ENCODE measurements around the gene LSM12.

Gene LSM12

DNA sequence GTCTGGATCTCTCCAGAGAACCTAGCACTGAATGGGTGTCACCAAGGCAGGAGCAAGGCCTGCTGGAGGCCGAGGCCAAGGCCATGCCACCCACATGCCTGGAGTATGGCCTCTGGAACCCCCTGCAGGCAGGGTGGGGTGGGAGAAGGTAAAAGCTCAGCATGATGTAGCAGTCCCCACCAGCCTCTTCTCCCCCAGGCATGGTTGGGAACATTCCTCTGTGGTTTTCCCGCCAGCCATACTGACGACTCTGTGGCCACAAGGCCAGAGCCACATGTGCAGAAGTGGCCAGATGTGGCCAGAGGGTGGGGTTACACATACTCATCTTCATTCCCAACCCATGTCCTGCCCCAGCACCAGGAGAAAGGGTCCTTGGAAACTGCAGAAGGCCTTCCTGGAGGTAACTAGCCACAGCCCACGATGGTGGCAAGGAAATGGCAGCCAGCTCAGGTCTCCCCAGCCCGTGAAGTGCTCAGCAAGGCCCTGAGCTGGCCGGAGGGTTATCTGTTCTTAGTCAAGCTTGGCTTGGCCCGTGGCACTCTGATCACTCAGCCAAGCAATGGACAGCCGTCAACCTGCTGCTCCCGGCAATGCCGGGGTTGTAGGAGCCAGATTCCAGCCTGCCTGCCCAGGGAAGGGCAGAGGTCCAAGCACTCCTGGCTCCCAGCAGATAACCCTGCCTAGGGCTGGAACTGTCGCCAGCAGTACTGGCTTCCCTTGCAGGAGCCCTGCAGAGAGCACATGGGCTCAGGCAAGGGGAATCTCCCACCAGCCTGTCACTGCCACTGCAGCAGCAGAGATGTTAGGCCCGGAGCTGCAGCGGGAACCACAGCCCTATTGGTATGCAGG lies 30.9 kb upstream of the LSM12 start:
- H3K4me3 Mint-ChIP-seq, result no peak overlapping the region
- no peaks in the 10 kb centered on the region for H3K9me3 Mint-ChIP-seq
- H3K36me3 Mint-ChIP-seq (ENCODE audit: low read depth), result no peaks in the 10 kb centered on the region
- H3K4me1 Mint-ChIP-seq, result peaks cover 30% of the 10 kb centered on the region
- TF ChIP-seq, protein P1, sequence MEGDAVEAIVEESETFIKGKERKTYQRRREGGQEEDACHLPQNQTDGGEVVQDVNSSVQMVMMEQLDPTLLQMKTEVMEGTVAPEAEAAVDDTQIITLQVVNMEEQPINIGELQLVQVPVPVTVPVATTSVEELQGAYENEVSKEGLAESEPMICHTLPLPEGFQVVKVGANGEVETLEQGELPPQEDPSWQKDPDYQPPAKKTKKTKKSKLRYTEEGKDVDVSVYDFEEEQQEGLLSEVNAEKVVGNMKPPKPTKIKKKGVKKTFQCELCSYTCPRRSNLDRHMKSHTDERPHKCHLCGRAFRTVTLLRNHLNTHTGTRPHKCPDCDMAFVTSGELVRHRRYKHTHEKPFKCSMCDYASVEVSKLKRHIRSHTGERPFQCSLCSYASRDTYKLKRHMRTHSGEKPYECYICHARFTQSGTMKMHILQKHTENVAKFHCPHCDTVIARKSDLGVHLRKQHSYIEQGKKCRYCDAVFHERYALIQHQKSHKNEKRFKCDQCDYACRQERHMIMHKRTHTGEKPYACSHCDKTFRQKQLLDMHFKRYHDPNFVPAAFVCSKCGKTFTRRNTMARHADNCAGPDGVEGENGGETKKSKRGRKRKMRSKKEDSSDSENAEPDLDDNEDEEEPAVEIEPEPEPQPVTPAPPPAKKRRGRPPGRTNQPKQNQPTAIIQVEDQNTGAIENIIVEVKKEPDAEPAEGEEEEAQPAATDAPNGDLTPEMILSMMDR (IDR thresholded peaks at IDR 0.05; ENCODE audit: unreplicated experiment in 3 of 3), result no peak
- H3K27me3 Mint-ChIP-seq (ENCODE audit: low read depth), result no peaks in the 10 kb centered on the region
- H3K27ac Mint-ChIP-seq, result peak overlapping the region; percentile 54 to 99 (median 63)

DNA sequence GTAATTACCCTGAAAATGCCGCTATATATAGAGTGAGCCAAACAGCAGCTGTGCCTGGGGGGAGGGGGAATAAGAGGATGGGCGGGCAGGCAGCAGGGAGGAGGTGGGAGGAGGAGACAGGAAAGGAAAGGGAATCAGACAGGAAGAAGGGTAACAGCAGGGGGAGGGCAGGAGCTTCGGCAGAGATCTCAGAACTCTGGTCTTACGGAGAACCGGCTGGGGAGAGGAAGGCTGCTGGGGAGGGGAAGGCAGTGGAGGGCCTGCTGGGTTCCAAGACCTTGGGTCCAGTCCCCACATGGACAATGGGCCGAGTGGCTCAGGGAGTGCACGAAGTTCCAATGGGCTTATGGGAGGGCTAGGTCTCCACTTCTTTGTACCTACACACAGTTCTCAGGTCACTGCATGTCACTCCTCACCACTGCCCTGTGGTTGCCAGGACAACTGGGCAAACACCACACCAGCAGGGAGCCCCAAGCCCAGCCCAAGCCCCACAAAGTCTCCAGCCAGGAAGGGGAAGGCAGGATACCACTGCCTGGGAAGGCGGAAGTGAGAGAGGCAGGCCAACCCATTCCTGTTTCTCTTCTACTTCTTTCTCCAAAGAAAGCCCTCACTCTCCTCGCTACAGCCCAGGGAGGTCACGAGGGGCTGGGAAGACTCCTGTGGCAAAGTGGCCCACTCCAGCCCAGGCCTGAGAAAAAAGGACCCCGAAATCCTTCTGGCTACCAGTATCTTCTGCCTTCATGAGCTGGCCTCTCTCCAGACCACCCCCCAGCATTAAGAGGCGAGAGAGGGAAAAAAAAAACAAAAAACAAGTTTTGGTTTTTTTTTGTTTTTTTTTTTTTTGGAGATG lies 29.4 kb upstream of the LSM12 start:
- H3K27me3 Mint-ChIP-seq (ENCODE audit: low read depth), result no peaks in the 10 kb centered on the region
- H3K4me1 Mint-ChIP-seq, result peaks cover 27% of the 10 kb centered on the region
- H3K4me3 Mint-ChIP-seq, result peak overlapping the region; percentile 74 to 78 (median 77)
- H3K27ac Mint-ChIP-seq, result peak overlapping the region; percentile 99
- TF ChIP-seq, protein P1 (IDR thresholded peaks at IDR 0.05; ENCODE audit: unreplicated experiment in 3 of 3), result no peak
- no peaks in the 10 kb centered on the region for H3K9me3 Mint-ChIP-seq
- H3K36me3 Mint-ChIP-seq (ENCODE audit: low read depth), result peaks cover 5% of the 10 kb centered on the region

DNA sequence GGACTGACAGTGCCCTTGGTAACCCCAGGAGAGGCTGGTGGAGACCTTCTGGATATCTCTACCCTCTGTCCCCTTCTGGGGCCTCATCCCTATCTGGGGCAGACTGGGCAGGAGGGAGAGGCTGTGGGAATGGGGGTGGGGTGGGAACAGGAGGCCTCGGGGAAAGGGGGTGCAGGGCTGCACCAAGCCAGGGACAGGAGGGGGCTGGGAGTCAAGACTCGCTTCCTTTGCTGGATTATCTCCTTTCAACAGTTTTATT lies 28.8 kb upstream of the LSM12 start:
- H3K9me3 Mint-ChIP-seq, result no peaks in the 10 kb centered on the region
- H3K36me3 Mint-ChIP-seq (ENCODE audit: low read depth), result peaks cover 5% of the 10 kb centered on the region
- peak overlapping the region; percentile 74 to 78 (median 77) for H3K4me3 Mint-ChIP-seq
- peak overlapping the region; percentile 99 for H3K27ac Mint-ChIP-seq
- H3K27me3 Mint-ChIP-seq (ENCODE audit: low read depth), result no peaks in the 10 kb centered on the region
- H3K4me1 Mint-ChIP-seq, result peaks cover 27% of the 10 kb centered on the region
- TF ChIP-seq, protein P1 (IDR thresholded peaks at IDR 0.05; ENCODE audit: unreplicated experiment in 3 of 3), result no peak

DNA sequence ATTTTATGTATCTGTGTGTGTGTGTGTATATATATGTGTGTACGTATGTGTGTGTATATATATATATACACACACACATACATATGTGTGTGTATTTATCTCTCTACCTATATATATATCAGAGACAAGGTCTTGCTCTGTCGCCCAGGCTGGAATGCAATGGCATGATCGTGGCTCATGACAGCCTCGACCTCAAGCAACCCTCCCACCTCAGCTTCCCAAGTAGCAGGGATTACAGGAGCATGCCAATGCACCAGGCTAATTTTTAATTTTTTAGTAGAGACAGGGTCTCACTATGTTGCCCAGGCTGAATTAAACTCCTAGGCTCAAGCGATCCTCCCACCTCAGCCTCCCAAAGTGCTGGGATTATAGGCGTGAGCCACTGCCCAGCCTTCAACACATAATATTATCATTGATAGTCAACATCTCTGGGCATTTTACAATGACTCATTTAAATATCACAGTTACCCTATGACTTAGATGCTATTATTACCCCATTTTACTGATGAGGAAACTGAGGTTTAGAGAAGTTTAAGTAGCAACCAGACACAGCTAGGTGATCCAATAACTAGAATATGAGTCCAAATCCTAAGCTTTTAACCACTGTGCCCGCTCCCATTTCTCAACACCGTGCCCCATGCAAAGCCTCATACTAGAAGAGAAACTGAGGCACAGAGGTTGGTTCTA lies 28.4 kb upstream of the LSM12 start:
- Mint-ChIP-seq H3K36me3 (ENCODE audit: low read depth) (peaks cover 5% of the 10 kb centered on the region), H3K27me3 (ENCODE audit: low read depth) (no peaks in the 10 kb centered on the region), H3K27ac (peak overlapping the region; percentile 99), H3K9me3 (no peaks in the 10 kb centered on the region), H3K4me3 (peak overlapping the region in 2 of 3 experiments; percentile 74 to 77), H3K4me1 (peaks cover 27% of the 10 kb centered on the region)
- TF ChIP-seq, protein P1 (IDR thresholded peaks at IDR 0.05; ENCODE audit: unreplicated experiment in 3 of 3), result no peak

DNA sequence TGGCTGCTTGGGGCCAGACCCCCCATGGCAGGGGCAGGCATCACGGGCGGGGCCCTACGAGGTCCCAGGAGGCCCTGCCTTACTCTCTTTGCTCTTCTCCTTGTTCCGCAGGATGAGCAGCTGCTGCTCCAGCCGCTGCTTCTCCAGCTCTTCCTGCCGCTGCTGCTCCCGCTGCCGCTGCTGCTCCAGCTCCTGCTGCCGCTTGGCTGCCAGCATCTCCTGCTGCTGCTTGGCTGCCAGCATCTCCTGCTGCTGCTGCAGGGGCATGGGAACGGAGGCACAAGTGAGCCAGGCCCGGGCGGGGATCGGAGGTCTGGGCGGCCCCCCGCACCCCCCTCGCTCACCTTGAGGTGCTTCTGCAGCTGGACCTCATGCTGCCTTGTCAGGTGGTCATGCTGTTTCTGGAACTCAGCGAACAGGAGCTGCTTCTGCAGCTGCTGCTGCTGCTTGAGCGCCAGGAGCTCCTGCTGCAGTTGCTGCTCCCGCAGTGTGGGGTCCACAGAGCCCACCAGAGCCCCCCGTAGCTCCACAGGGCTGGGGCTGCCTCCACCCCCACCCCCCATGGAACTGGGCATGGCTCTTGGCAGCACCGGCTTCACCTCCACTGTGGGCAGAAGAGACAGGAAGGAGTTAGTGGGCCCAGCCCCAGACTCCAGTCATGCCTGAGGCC lies 26.9 kb upstream of the LSM12 start:
- TF ChIP-seq, protein P1 (IDR thresholded peaks at IDR 0.05; ENCODE audit: unreplicated experiment in 3 of 3), result no peak
- no peak overlapping the region for H3K4me3 Mint-ChIP-seq
- H3K27me3 Mint-ChIP-seq (ENCODE audit: low read depth), result no peaks in the 10 kb centered on the region
- peaks cover 11% of the 10 kb centered on the region for H3K36me3 Mint-ChIP-seq (ENCODE audit: low read depth)
- no peaks in the 10 kb centered on the region for H3K9me3 Mint-ChIP-seq
- H3K4me1 Mint-ChIP-seq, result peaks cover 33% of the 10 kb centered on the region
- peak overlapping the region; percentile 54 to 69 (median 55) for H3K27ac Mint-ChIP-seq

All from nephron (organoid).